Measurements from ENCODE around the gene UPP1.

- TF ChIP-seq POLR2A (IDR thresholded peaks at IDR 0.05): no peak
- no peak for TF ChIP-seq CTCF (IDR thresholded peaks at IDR 0.05)
Measured at GRCh38 chr7:48149058-48149457, 60.0 kb downstream of the UPP1 start.

All from right lobe of liver (tissue), 4 donors.